ENCODE measurements around the gene NCOA4. TPM values are rescaled to one million over a fixed set of nuclear protein-coding genes. Genes with fewer than 3 reads are reported as not detected.

NCOA4 gene
- total and polyA plus RNA-seq, 2 of the 4 experiments (the other 2 are of a cell fraction), result 62.2 to 188 TPM

GRCh38 chr10:46014683-46015405, 15.6 kb downstream of the NCOA4 start (continued):
- no peak for TF ChIP-seq POLR2A (IDR thresholded peaks at IDR 0.05; ENCODE audit: low read depth, low read length)

- no peak for ATAC-seq (ENCODE audit: low read depth)
- Histone ChIP-seq H2BK120ac (ENCODE audit: low read depth, low read length) (no peak overlapping the region), H2AK5ac (ENCODE audit: low read depth, low read length) (no peak overlapping the region), H3K4me2 (ENCODE audit: low read depth, low read length) (no peak overlapping the region), H2AFZ (replicated peaks; ENCODE audit: low read length, poor library complexity) (no peak overlapping the region), H3K79me1 (ENCODE audit: low read depth in 1 of 2, low read length in 2 of 2) (peaks cover 29 to 52% of the 10 kb centered on the region in 2 experiments), H3K4ac (ENCODE audit: low read depth, low read length) (no peak overlapping the region), H3K4me1 (ENCODE audit: control insufficient read depth, insufficient read depth, low read length) (peaks cover 9% of the 10 kb centered on the region), H2BK20ac (ENCODE audit: low read depth, low read length) (no peak overlapping the region), H4K20me1 (ENCODE audit: insufficient read depth, low read length) (peaks cover 32% of the 10 kb centered on the region), H3K27ac (ENCODE audit: insufficient read depth, low read length) (peak overlapping the region; percentile 44; the same call in 1 of the 2 replicates), H3K36me3 (ENCODE audit: control insufficient read depth, insufficient read depth, low read length) (peaks cover 45% of the 10 kb centered on the region), H3K9me1 (ENCODE audit: insufficient read depth, low read length) (peaks cover 10% of the 10 kb centered on the region), H2BK15ac (ENCODE audit: low read depth, low read length) (no peak overlapping the region), H4K91ac (ENCODE audit: insufficient read depth, low read depth, low read length) (no peak overlapping the region), H3K9me3 (ENCODE audit: control insufficient read depth, insufficient read depth, low read length) (no peaks in the 10 kb centered on the region), H3K4me3 (ENCODE audit: insufficient read depth, low read depth, low read length) (no peak overlapping the region), H3K14ac (replicated peaks; ENCODE audit: low read depth, low read length) (no peak overlapping the region), H3K56ac (ENCODE audit: extremely low read depth, insufficient read depth, low read length) (no peak overlapping the region), H3K23ac (ENCODE audit: low read depth, low read length) (no peak overlapping the region), H3K27me3 (ENCODE audit: control insufficient read depth, insufficient read depth, low read length) (no peaks in the 10 kb centered on the region), H4K8ac (ENCODE audit: low read depth in 2 of 2, low read length in 2 of 2) (no peak overlapping the region), H3K18ac (ENCODE audit: low read depth, low read length) (no peak overlapping the region), H3K9ac (ENCODE audit: low read depth, low read length) (no peak overlapping the region), H4K5ac (ENCODE audit: low read depth, low read length) (no peak overlapping the region), H2BK5ac (ENCODE audit: low read depth, low read length, poor library complexity, severe bottlenecking) (no peak overlapping the region), H2AK9ac (replicated peaks; ENCODE audit: low read depth, low read length, poor library complexity) (no peak overlapping the region)
- ChIA-PET POLR2A (ENCODE audit: unreplicated experiment) (no interaction called here), CTCF (no interaction called here)
- in situ Hi-C loops (cut with MboI; ENCODE audit: low sequenced_read_pairs), result loop anchor here (25.0 kb wide), 1 partner anchor 1027 kb away; the partner anchor contains the start of gene DEPP1
- intact Hi-C loops (cut with micrococcal nuclease), result no loop called here
- no TSS peak for BruUV-seq (replicated peaks)
- 86% methylated on average over 1 of the region's 5 CpGs; no CpG with 5 or more reads in 1 of the 2 experiments for WGBS, 2 experiments (ENCODE audit: extremely low coverage in 2 of 2, insufficient read length in 1 of 2)
- DNase-seq, result no peak
- TF ChIP-seq RAD21 (IDR thresholded peaks at IDR 0.05; ENCODE audit: low read length) (no peak), SMC3 (IDR thresholded peaks at IDR 0.05; ENCODE audit: low read depth, low read length) (no peak)
- dilution Hi-C loops (cut with HindIII; ENCODE audit: low sequenced_read_pairs, unreplicated experiment), result no loop called here
Observed at GRCh38 chr10:46014206-46014605, 16.2 kb downstream of the NCOA4 start.

Measured in IMR-90 (cell line).